Stimulated activated CD8-positive, alpha-beta memory T cell treated with anti-CD3 and anti-CD28 coated beads, Interleukin-7, amount 100 ng/mL, for 48 hours (primary cell): ENCODE results near the gene EIF2S2.
"Not testable (repeated sequence)": the region's sequence is repeated elsewhere in the genome, so short reads cannot be mapped to it uniquely, and the experiment has no call there.

Experiments used
- DNase-seq, 2 donors: peaks; one replicate each; pipeline ENCODE4 v3.0.0-alpha.2; 2020; ENCODE audit warnings: low read depth in 1 of 2; ENCODE audit errors: extremely low read depth in 1 of 2

Gene EIF2S2, protein sequence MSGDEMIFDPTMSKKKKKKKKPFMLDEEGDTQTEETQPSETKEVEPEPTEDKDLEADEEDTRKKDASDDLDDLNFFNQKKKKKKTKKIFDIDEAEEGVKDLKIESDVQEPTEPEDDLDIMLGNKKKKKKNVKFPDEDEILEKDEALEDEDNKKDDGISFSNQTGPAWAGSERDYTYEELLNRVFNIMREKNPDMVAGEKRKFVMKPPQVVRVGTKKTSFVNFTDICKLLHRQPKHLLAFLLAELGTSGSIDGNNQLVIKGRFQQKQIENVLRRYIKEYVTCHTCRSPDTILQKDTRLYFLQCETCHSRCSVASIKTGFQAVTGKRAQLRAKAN

DNA sequence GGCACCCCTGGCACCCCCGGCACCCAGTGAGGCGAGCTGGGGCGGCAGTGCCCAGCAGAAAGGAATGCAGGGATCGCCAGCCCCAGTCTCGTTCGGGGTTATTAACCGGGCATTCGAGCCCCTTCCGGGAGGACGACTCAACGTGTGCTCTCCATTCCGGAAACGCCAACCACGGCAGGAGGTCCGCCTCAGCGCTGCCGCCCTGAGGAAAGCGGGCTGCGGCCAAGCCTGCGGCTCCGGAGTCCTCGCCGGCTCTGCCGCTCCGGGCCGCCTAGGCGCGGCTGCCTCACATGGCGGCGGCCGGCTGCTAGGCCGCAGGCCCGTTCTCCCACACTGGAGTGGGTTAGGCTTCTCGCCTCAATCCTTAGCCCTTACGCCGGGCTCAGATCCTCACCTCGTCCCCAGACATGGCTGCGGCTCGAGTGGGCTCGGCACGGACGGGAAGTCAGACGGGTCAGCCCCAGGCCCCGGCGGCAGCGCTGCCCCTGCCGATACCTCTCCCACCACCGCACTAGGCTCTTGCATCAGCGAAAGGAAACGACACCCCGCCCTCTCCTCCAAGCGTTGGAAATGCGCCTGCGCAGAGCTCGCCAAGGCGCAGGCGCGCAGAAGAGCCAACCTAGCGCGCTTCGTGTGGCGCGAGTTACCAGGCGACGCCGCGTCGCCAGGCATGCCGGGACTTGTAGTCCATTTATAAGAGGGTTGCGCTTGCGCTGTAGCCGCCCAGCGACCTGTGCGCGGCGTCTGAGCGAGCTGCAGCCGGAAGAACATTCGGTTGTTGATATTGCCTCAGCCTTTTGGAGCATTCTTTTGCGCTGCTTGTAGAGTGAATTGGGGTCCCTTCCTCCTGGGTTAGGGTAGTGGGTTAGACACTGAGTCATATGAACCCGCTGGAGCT, at the start of gene EIF2S2:
TSS of gene EIF2S2 (minus strand) at position 542 of the 898 bp plus-strand sequence. CDS start at position 409, 133 bp downstream.
- DNase-seq: peak; percentile 90

GRCh38 chr20:34157697-34158096, 45.7 kb upstream of the EIF2S2 start:
- DNase-seq: not testable (repeated sequence)

- no peak for DNase-seq
Measured at GRCh38 chr20:34155836-34156235, 43.8 kb upstream of the EIF2S2 start.

DNA sequence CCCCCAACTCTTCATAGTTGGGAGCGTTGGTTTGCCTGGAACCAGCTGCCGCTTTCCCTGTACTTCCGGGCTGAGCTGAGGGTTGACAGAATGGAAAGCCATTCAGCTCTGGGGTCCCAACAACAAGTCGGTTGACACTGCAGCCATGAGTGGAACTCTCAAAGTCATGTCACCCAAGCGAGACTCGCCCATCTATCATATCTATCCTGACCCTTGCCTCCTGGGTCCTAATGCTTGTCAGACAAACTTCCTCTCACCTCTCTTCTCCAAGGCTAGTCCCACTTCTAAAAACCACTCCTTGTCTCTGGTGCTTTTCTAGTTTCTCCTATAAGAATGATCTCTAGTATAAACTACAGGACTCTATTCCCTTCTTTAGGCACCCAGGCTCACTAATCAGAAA, 41.1 kb upstream of the EIF2S2 start:
- not testable (repeated sequence) for DNase-seq

DNA sequence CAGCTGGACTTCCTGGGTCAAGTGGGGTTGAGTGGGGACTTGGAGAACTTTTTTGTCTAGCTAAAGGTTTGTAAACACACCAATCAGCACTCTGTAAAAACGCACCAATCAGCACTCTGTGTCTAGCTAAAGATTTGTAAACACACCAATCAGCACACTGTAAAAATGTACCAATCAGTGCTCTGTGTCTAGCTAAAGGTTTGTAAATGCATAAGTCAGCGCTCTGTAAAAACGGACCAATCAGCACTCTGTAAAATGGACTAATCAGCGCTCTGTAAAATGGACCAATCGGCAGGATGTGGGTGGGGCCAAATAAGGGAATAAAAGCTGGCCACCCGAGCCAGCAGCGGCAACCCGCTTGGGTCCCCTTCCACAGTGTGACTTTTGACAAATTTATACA, 40.0 kb upstream of the EIF2S2 start:
- not testable (repeated sequence) for DNase-seq

GRCh38 chr20:34150306-34151000, 38.4 kb upstream of the EIF2S2 start:
- no peak for DNase-seq

- DNase-seq: no peak
Measured at GRCh38 chr20:34145280-34145819, 33.3 kb upstream of the EIF2S2 start.

DNA sequence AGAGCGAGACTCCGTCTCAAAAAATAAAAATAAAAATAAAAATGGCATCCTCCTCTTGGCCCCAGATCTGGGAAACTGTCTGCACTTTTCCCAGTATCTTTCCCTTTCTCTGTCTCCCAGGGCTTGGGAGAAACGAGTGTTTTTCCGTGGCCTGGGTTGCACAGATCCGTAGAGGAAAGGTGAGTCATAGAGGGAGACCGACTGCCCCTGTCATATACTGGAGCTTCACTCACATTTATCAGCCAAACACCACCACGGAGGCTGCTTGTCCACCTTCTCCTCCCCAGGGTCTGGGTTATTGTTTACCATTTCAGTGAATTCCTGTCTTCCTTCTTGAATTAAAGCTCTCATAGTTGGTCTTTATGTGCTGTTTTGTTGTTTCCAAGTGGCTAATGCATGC, 31.9 kb upstream of the EIF2S2 start:
- DNase-seq: no peak

- DNase-seq: no peak
Measured at GRCh38 chr20:34142121-34142520, 30.1 kb upstream of the EIF2S2 start.

DNA sequence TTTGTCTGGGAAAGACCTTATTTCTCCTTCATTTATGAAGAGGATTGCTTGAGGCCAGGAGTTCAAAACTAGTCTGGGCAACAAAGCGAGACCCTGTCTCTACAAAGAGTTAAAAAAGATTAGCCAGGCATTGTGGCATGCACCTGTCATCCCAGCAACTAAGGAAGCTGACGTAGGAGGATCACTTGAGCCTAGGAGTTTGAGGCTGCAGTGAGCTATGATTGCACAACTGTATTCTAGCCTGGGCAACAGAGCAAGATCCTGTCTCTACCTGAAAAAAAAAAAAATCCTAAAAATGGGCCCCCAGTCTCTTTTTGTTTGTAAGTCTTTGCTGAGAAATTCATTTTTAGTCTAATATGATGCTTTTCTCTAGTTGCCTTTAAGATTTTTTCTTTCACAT, 29.2 kb upstream of the EIF2S2 start:
- DNase-seq: no peak

DNA sequence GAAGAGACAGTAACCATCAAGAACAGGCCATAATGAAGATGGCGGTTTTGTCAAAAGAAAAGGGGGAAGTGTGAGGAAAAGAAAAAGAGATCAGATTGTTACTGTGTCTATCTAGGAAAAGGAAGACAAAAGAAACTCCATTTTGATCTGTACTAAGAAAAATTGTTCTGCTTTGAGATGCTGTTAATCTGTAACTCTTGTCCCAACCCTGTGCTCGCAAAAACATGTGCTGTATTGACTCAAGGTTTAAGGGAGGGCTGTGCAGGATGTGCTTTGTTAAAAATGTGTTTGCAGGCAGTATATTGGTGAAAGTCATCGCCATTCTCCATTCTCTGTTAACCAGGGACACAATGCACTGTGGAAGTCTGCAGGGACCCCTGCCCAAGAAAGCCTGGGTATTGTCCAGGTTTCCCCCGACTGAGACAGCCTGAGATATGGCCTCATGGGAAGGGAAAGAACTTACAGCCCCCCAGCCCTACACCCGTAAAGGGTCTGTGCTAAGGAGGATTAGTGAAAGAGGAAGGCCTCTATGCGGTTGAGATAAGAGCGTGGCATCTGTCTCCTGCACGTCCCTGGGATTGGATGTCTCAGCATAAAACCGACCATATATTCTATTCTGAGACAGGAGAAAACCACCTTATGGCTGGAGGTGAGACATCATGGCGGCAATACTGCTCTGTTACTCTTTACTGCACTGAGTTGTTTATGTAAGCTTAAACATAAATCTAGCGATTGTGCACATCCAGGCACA, 23.7 kb upstream of the EIF2S2 start:
- DNase-seq: not testable (repeated sequence)

DNA sequence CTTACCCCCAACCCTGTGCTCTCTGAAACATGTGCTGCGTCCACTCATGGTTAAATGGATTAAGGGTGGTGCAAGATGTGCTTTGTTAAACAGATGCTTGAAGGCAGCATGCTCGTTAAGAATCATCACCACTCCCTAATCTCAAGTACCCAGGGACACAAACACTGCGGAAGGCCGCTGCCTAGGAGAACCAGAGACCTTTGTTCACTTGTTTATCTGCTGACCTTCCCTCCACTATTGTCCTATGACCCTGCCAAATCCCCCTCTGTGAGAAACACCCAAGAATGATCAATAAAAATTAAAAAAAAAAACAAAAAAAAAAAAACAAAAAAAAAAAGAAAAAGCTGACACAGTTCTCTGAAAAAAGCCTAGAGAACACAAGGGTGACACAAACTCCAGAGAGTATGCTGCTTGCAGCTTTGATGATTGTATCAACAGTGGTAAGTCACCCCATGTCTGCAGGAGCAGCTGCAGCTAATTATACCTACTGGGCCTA, 21.4 kb upstream of the EIF2S2 start:
- DNase-seq: not testable (repeated sequence)

- DNase-seq: not testable (repeated sequence)
Measured at GRCh38 chr20:34132943-34133342, 20.9 kb upstream of the EIF2S2 start.

GRCh38 chr20:34132491-34132890, 20.4 kb upstream of the EIF2S2 start:
- DNase-seq: not testable (repeated sequence)

GRCh38 chr20:34131491-34131890, 19.4 kb upstream of the EIF2S2 start:
- DNase-seq: no peak

GRCh38 chr20:34129518-34130162, 17.6 kb upstream of the EIF2S2 start:
- DNase-seq: peak in 1 of 2 donors; percentile 13

DNA sequence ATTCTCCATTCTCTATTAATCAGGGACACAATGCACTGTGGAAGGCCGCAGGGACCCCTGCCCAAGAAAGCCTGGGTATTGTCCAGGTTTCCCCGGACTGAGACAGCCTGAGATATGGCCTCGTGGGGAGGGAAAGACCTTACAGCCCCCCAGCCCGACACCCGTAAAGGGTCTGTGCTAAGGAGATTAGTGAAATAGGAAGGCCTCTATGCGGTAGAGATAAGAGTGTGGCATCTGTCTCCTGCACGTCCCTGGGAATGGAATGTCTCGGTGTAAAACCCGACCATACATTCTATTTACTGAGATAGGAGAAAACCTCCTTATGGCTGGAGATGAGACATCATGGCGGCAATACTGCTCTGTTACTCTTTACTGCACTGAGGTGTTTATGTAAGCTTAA, 15.7 kb upstream of the EIF2S2 start:
- no peak for DNase-seq

- no peak for DNase-seq
Measured at GRCh38 chr20:34124469-34125249, 12.6 kb upstream of the EIF2S2 start.

- no peak for DNase-seq
Measured at GRCh38 chr20:34123309-34123708, 11.3 kb upstream of the EIF2S2 start.
